ENCODE results near the gene DMRTC2.

The DMRTC2 gene

DNA sequence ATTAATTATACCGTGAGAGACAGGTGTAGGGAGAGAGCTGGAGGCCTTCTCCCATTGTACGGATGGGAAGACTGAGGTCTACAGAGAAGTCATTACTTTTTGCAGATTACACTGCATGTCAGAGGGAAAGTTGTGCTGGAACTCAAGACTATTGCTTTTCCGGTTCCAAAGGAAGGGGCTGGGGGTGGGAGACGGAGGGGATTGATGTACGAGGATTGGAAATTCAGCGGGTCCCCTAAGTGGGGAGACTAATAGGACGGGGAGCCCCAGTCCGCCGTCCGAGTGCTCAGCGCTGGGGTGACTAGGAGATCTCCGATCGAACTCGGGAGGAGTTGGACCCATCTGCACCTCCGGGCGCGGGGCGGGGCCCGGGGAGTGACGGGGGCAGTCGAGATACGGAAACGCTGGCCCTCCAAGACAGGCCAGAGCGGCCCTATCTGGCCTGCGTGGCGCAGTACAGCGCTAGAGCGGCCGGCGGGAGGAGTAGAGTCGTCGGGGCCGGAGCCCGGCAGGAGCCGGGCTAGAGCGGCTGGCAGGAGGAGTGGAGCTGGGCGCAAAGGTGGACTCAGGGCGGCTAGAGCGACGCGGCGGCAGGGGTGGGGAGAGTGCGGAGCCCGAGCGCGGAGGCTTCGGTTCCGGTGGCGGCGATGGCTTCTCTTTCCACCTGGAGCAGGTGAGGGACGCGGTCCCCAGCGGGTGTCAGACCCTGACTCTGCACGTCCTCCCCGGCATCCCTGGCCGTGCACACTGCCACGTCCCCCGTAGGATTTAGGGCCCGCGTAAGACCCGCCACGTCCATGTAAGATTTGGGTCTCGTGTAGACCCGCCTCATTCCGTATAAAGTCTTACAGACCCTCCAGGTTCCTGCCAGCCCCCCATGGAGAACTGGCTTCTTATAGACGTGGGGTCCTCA is 39.2 kb downstream of the DMRTC2 start (continued):
- peak; percentile 95 for TF ChIP-seq SP3 (tag by site-specific recombination; IDR thresholded peaks at IDR 0.05)
- TF ChIP-seq ZNF664 (tag by site-specific recombination; IDR thresholded peaks at IDR 0.05) = no peak; the same call in 1 of the 2 replicates
- TF ChIP-seq ZNF223 (tag by site-specific recombination; IDR thresholded peaks at IDR 0.05) = no peak
- peak; percentile 62 for TF ChIP-seq GLIS1 (tag by site-specific recombination; IDR thresholded peaks at IDR 0.05)
- TF ChIP-seq ZNF837 (tag by site-specific recombination; IDR thresholded peaks at IDR 0.05) = no peak
- no peak for TF ChIP-seq SALL2 (tag by site-specific recombination; IDR thresholded peaks at IDR 0.05; ENCODE audit: borderline replicate concordance)
- TF ChIP-seq ZSCAN16 (tag by site-specific recombination; IDR thresholded peaks at IDR 0.05) = 0 out of 2 replicates have a peak, but pooled peaks have one; percentile 12
- TF ChIP-seq ZNF341 (tag by site-specific recombination; IDR thresholded peaks at IDR 0.05; ENCODE audit: low read depth) = no peak
- TF ChIP-seq BCL11B (tag by site-specific recombination; IDR thresholded peaks at IDR 0.05; ENCODE audit: low read depth) = peak; percentile 88
- no peak for TF ChIP-seq ZNF48 (tag by site-specific recombination; IDR thresholded peaks at IDR 0.05)
- peak; percentile 69 for TF ChIP-seq ZNF600 (tag by site-specific recombination; IDR thresholded peaks at IDR 0.05)
- peak; percentile 86 for TF ChIP-seq KLF1 (tag by site-specific recombination; IDR thresholded peaks at IDR 0.05)
- no peak for TF ChIP-seq GFI1B (tag by site-specific recombination; IDR thresholded peaks at IDR 0.05)
- TF ChIP-seq ZNF121 (tag by site-specific recombination; IDR thresholded peaks at IDR 0.05) = peak; percentile 63; the same call in 1 of the 2 replicates
- TF ChIP-seq ZNF792 (tag by site-specific recombination; IDR thresholded peaks at IDR 0.05) = peak; percentile 61; the same call in 1 of the 2 replicates
- TF ChIP-seq ZNF23 (tag by site-specific recombination; IDR thresholded peaks at IDR 0.05; ENCODE audit: borderline replicate concordance) = 0 out of 2 replicates have a peak, but pooled peaks have one; percentile 8
- TF ChIP-seq, protein P1, sequence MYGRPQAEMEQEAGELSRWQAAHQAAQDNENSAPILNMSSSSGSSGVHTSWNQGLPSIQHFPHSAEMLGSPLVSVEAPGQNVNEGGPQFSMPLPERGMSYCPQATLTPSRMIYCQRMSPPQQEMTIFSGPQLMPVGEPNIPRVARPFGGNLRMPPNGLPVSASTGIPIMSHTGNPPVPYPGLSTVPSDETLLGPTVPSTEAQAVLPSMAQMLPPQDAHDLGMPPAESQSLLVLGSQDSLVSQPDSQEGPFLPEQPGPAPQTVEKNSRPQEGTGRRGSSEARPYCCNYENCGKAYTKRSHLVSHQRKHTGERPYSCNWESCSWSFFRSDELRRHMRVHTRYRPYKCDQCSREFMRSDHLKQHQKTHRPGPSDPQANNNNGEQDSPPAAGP (tag by site-specific recombination; IDR thresholded peaks at IDR 0.05) = peak; percentile 98
- TF ChIP-seq YY2 (tag by site-specific recombination; IDR thresholded peaks at IDR 0.05) = peak; percentile 94
- TF ChIP-seq ZNF585B (tag by site-specific recombination; IDR thresholded peaks at IDR 0.05) = no peak
- peak; percentile 98 for TF ChIP-seq ZNF324 (tag by site-specific recombination; IDR thresholded peaks at IDR 0.05)
- TF ChIP-seq, protein P2, sequence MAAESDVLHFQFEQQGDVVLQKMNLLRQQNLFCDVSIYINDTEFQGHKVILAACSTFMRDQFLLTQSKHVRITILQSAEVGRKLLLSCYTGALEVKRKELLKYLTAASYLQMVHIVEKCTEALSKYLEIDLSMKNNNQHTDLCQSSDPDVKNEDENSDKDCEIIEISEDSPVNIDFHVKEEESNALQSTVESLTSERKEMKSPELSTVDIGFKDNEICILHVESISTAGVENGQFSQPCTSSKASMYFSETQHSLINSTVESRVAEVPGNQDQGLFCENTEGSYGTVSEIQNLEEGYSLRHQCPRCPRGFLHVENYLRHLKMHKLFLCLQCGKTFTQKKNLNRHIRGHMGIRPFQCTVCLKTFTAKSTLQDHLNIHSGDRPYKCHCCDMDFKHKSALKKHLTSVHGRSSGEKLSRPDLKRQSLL (tag by site-specific recombination; IDR thresholded peaks at IDR 0.05) = peak; percentile 95
- no peak for TF ChIP-seq ZNF658 (tag by site-specific recombination; IDR thresholded peaks at IDR 0.05)
- TF ChIP-seq, protein P3, sequence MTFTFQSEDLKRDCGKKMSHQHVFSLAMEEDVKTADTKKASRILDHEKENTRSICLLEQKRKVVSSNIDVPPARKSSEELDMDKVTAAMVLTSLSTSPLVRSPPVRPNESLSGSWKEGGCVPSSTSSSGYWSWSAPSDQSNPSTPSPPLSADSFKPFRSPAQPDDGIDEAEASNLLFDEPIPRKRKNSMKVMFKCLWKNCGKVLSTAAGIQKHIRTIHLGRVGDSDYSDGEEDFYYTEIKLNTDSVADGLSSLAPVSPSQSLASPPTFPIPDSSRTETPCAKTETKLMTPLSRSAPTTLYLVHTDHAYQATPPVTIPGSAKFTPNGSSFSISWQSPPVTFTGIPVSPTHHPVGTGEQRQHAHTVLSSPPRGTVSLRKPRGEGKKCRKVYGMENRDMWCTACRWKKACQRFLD (tag by site-specific recombination; IDR thresholded peaks at IDR 0.05) = no peak
- TF ChIP-seq ZNF596 (tag by site-specific recombination; IDR thresholded peaks at IDR 0.05) = no peak
- no peak for TF ChIP-seq ZNF157 (tag by site-specific recombination; IDR thresholded peaks at IDR 0.05)
- TF ChIP-seq PBX3 (CRISPR knock-in tag; IDR thresholded peaks at IDR 0.05) = no peak; the same call in 1 of the 2 replicates
- no peak; the same call in 1 of the 2 replicates for TF ChIP-seq GLI4 (tag by site-specific recombination; IDR thresholded peaks at IDR 0.05)
- no peak for TF ChIP-seq ZNF776 (tag by site-specific recombination; IDR thresholded peaks at IDR 0.05; ENCODE audit: borderline replicate concordance)
- TF ChIP-seq ZNF433 (tag by site-specific recombination; IDR thresholded peaks at IDR 0.05; ENCODE audit: low read depth) = no peak
- TF ChIP-seq ZNF473 (tag by site-specific recombination; IDR thresholded peaks at IDR 0.05) = no peak
- no peak for TF ChIP-seq ZNF560 (tag by site-specific recombination; IDR thresholded peaks at IDR 0.05; ENCODE audit: borderline replicate concordance)
- no peak for TF ChIP-seq ZNF37A (tag by site-specific recombination; IDR thresholded peaks at IDR 0.05)
- peak; percentile 92 for TF ChIP-seq ZNF24 (tag by site-specific recombination; IDR thresholded peaks at IDR 0.05)
- TF ChIP-seq ZNF530 (tag by site-specific recombination; IDR thresholded peaks at IDR 0.05; ENCODE audit: low read depth) = no peak
- TF ChIP-seq ZNF677 (tag by site-specific recombination; IDR thresholded peaks at IDR 0.05) = no peak
- TF ChIP-seq ZFP41 (tag by site-specific recombination; IDR thresholded peaks at IDR 0.05; ENCODE audit: borderline replicate concordance) = no peak
- TF ChIP-seq FEZF1 (tag by site-specific recombination; IDR thresholded peaks at IDR 0.05) = peak; percentile 46; the same call in 1 of the 2 replicates
- TF ChIP-seq ZNF174 (tag by site-specific recombination; IDR thresholded peaks at IDR 0.05) = no peak
- peak; percentile 87; the same call in 1 of the 2 replicates for TF ChIP-seq ZFP37 (tag by site-specific recombination; IDR thresholded peaks at IDR 0.05)
